Testis (tissue), 3 donors: ENCODE results near the gene ZFP3. TPM values are rescaled to one million over a fixed set of nuclear protein-coding genes. Genes with fewer than 3 reads are reported as not detected.
"Not testable (repeated sequence)": the region's sequence is repeated elsewhere in the genome, so short reads cannot be mapped to it uniquely, and the experiment has no call there.

Source experiments
- DNase-seq: peaks from one replicate; pipeline ENCODE4 v3.0.0-alpha.2; 2019
- H3K27ac ChIP-seq, 2 donors: fragments of 200-600 bp; sonication (generic); one replicate each; pipeline ENCODE4 v1.5.1; 2019
- H3K27me3 ChIP-seq: fragments of 200-600 bp; sonication (generic); one replicate; pipeline ENCODE4 v1.5.1; 2019
- H3K36me3 ChIP-seq: fragments of 200-600 bp; sonication (generic); one replicate; pipeline ENCODE4 v1.5.1; 2017; ENCODE audit warnings: low read depth; ENCODE audit errors: missing control alignments
- H3K4me1 ChIP-seq: fragments of 200-600 bp; sonication (generic); one replicate; pipeline ENCODE4 v1.5.1; 2019
- H3K4me3 ChIP-seq, 2 donors: fragments of 200-600 bp; sonication (generic); one replicate each; pipeline ENCODE4 v1.5.1; 2017 to 2019
- H3K9me3 ChIP-seq: fragments of 200-600 bp; sonication (generic); one replicate; pipeline ENCODE4 v1.5.1; 2017
- CTCF ChIP-seq, 3 experiments: fragments of 450-650 bp in 2 of 3; fragments of 200-600 bp in 1 of 3; sonication (generic) in 1 of 3; IDR thresholded peaks; one replicate each; pipeline ENCODE4 v1.5.1; 2016 to 2019; ENCODE audit warnings: antibody characterized with exemption in 3 of 3, mild to moderate bottlenecking in 2 of 3, moderate library complexity in 1 of 3
- POLR2A ChIP-seq: fragments of 450-650 bp; IDR thresholded peaks from one replicate; pipeline ENCODE4 v1.6.1; 2017; ENCODE audit warnings: antibody characterized with exemption, mild to moderate bottlenecking, moderate library complexity
- WGBS, 2 donors: methylation state at CpG; one replicate each; pipeline ENCODE4 v1.1.5; 2018; 5-methylcytosine and 5-hydroxymethylcytosine counted together
- intact Hi-C: fragments of 100-400 bp; cut with DNase I; formaldehyde crosslinking; loops from one replicate; pipeline ENCODE4 v1.15.1; 2023; ENCODE audit warnings: low total_unique reads
- polyA plus RNA-seq: library from polyadenylated mRNA; stranded (reverse); fragments of 350-450 nt; fragmentation: Illumina TruSeq; extraction: RNeasy Lipid Tissue Mini Kit (QIAGEN cat#74804); gene quantifications from one replicate; pipeline ENCODE4 v1.2.3, GENCODE V29; 2014; ENCODE audit warnings: low read depth, low replicate concordance; ENCODE audit not compliant: insufficient read depth
- small RNA-seq, 2 donors: library from RNA; depleted of rRNA; stranded (forward); fragments of <200 nt; gene quantifications; one replicate each; pipeline ENCODE3, GENCODE V24; 2016
- total RNA-seq, 2 donors: library from RNA; depleted of rRNA; stranded (reverse); fragments of >200 nt; gene quantifications; one replicate each; pipeline ENCODE4 v1.2.3, GENCODE V29; 2016

The ZFP3 gene
- total and polyA plus RNA-seq, 3 donors from 2014 or later: 4.6 to 7.2 (median 6.4) TPM

GRCh38 chr17:5139458-5139732 lies 61.1 kb downstream of the ZFP3 start:
- intact Hi-C loops: no loop called here
- Histone ChIP-seq H3K9me3 (no peaks in the 10 kb centered on the region), H3K4me3 (no peak overlapping the region), H3K36me3 (no peaks in the 10 kb centered on the region), H3K27me3 (no peaks in the 10 kb centered on the region), H3K27ac (no peak overlapping the region), H3K4me1 (no peaks in the 10 kb centered on the region)
- 79 to 83% methylated on average over 2 to 5 of the region's 5 CpGs for WGBS, 2 donors
- no peak for DNase-seq
- TF ChIP-seq POLR2A (no peak), CTCF (IDR thresholded peaks at IDR 0.05) (no peak)

- H3K4me1 ChIP-seq, H3K9me3 ChIP-seq, H3K27me3 ChIP-seq, intact Hi-C loops, DNase-seq, H3K36me3 ChIP-seq, H3K27ac ChIP-seq, H3K4me3 ChIP-seq: not testable (repeated sequence)
- WGBS, 2 donors: 76 to 88% methylated on average over 6 to 18 of the region's 18 CpGs
These were observed 64.6 kb downstream of the ZFP3 start for GRCh38 chr17:5142877-5143276.

Small RNA genes lying within 50 kb of the gene (small RNA-seq; reads per million reads assigned to genes)
- gene AC012146.4: 0 reads per million in 2 donors

Other genes with a start within 250 kb of the ZFP3 start
- 100 to 1,000 TPM; 135 to 142 TPM for gene MINK1, start 245.1 kb upstream of the ZFP3 start, total RNA-seq
- 77.4 TPM for gene MINK1, start 245.1 kb upstream of the ZFP3 start, polyA plus RNA-seq
- gene C17orf107, start 178.9 kb upstream of the ZFP3 start, total RNA-seq: 1 to 10 TPM; 2.8 to 4.1 TPM
- gene C17orf107, start 178.9 kb upstream of the ZFP3 start, polyA plus RNA-seq: 1.5 TPM
- 1 to 10 TPM; 1.4 to 2.6 TPM for gene CHRNE, start 175.4 kb upstream of the ZFP3 start, total RNA-seq
- gene CHRNE, start 175.4 kb upstream of the ZFP3 start, polyA plus RNA-seq: 1.4 TPM
- under 1 TPM; 0.12 to 0.47 TPM for gene GP1BA, start 146.2 kb upstream of the ZFP3 start, total RNA-seq
- 0.88 TPM for gene GP1BA, start 146.2 kb upstream of the ZFP3 start, polyA plus RNA-seq
- 10 to 100 TPM; 23.7 to 25.9 TPM for gene SLC25A11, start 138.4 kb upstream of the ZFP3 start, total RNA-seq
- 24.3 TPM for gene SLC25A11, start 138.4 kb upstream of the ZFP3 start, polyA plus RNA-seq
- 100 to 1,000 TPM; 110 to 111 TPM for gene RNF167, start 138.2 kb upstream of the ZFP3 start, total RNA-seq
- 211 TPM for gene RNF167, start 138.2 kb upstream of the ZFP3 start, polyA plus RNA-seq
- 100 to 1,000 TPM; 257 to 349 TPM for gene PFN1, start 129.9 kb upstream of the ZFP3 start, total RNA-seq
- 244 TPM for gene PFN1, start 129.9 kb upstream of the ZFP3 start, polyA plus RNA-seq
- gene ENO3, start 127.3 kb upstream of the ZFP3 start, total RNA-seq: 10 to 100 TPM; 16.4 to 17.2 TPM
- 29.9 TPM for gene ENO3, start 127.3 kb upstream of the ZFP3 start, polyA plus RNA-seq
- 10 to 100 TPM; 54.9 to 66.1 TPM for gene SPAG7, start 110.7 kb upstream of the ZFP3 start, total RNA-seq
- 79.5 TPM for gene SPAG7, start 110.7 kb upstream of the ZFP3 start, polyA plus RNA-seq
- gene CAMTA2, start 90.8 kb upstream of the ZFP3 start, total RNA-seq: 10 to 100 TPM; 22.4 to 51.3 TPM
- 59.3 TPM for gene CAMTA2, start 90.8 kb upstream of the ZFP3 start, polyA plus RNA-seq
- gene INCA1, start 80.9 kb upstream of the ZFP3 start, total RNA-seq: 10 to 100 TPM; 32.6 to 53.0 TPM
- gene INCA1, start 80.9 kb upstream of the ZFP3 start, polyA plus RNA-seq: 64.4 TPM
- gene KIF1C, start 80.5 kb upstream of the ZFP3 start, total RNA-seq: 10 to 100 TPM; 51.1 to 54.1 TPM
- gene KIF1C, start 80.5 kb upstream of the ZFP3 start, polyA plus RNA-seq: 79.9 TPM
- 1 to 10 TPM in 1 of 2 donors, under 1 TPM in 1; 0.99 to 1.7 TPM for gene SLC52A1, start 43.0 kb upstream of the ZFP3 start, total RNA-seq
- 0.50 TPM for gene SLC52A1, start 43.0 kb upstream of the ZFP3 start, polyA plus RNA-seq
- gene ZNF232, start 33.4 kb downstream of the ZFP3 start, total RNA-seq: 10 to 100 TPM in 1 of 2 donors, 1 to 10 TPM in 1; 8.6 to 21.7 TPM
- 14.4 TPM for gene ZNF232, start 33.4 kb downstream of the ZFP3 start, polyA plus RNA-seq
- 10 to 100 TPM; 25.1 to 50.4 TPM for gene USP6, start 37.6 kb downstream of the ZFP3 start, total RNA-seq
- gene USP6, start 37.6 kb downstream of the ZFP3 start, polyA plus RNA-seq: 19.3 TPM
- gene ZNF594, start 113.4 kb downstream of the ZFP3 start, total RNA-seq: 10 to 100 TPM; 31.3 to 41.3 TPM
- 5.8 TPM for gene ZNF594, start 113.4 kb downstream of the ZFP3 start, polyA plus RNA-seq
- under 1 TPM; 0.39 to 0.50 TPM for gene SCIMP, start 156.4 kb downstream of the ZFP3 start, total RNA-seq
- gene SCIMP, start 156.4 kb downstream of the ZFP3 start, polyA plus RNA-seq: 2.5 TPM
- 10 to 100 TPM; 33.1 to 47.4 TPM for gene RABEP1, start 203.8 kb downstream of the ZFP3 start, total RNA-seq
- gene RABEP1, start 203.8 kb downstream of the ZFP3 start, polyA plus RNA-seq: 23.2 TPM